A204.1 (cell line): ENCODE measurements around the gene KLK1.
"Not testable (repeated sequence)": the region's sequence is repeated elsewhere in the genome, so short reads cannot be mapped to it uniquely, and the experiment has no call there.

Experiments
- FAIRE-seq: peaks from 2 replicates; lab custom pipeline; 2012; peaks lifted over from hg19 to GRCh38; lab: Jason Lieb, UNC

Gene KLK1

GRCh38 chr19:50814883-50815282 lies 8.7 kb downstream of the KLK1 start:
- no peak for FAIRE-seq

GRCh38 chr19:50812474-50812873 lies 11.1 kb downstream of the KLK1 start:
- no peak for FAIRE-seq

GRCh38 chr19:50811622-50812238 lies 11.9 kb downstream of the KLK1 start:
- not testable (repeated sequence) for FAIRE-seq

DNA sequence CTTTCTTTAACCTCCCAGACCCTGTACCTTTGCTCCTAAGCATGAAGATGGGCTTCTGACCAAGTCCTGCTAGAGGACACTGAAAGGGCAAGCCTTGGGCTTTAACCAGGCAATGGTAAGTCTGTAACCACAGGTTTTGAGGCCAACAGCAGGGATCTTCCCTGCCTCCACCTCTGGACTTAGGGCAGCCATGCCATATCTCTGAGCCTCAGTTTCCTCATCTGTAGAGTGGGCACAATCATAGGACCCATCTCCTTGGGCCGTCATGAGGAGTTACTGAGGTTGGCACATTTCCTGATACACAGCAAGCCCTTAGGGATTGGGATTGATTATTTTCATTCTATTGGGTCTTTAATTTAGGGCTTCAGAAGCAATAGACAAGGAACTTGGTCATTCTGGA lies 14.7 kb downstream of the KLK1 start:
- no peak for FAIRE-seq

DNA sequence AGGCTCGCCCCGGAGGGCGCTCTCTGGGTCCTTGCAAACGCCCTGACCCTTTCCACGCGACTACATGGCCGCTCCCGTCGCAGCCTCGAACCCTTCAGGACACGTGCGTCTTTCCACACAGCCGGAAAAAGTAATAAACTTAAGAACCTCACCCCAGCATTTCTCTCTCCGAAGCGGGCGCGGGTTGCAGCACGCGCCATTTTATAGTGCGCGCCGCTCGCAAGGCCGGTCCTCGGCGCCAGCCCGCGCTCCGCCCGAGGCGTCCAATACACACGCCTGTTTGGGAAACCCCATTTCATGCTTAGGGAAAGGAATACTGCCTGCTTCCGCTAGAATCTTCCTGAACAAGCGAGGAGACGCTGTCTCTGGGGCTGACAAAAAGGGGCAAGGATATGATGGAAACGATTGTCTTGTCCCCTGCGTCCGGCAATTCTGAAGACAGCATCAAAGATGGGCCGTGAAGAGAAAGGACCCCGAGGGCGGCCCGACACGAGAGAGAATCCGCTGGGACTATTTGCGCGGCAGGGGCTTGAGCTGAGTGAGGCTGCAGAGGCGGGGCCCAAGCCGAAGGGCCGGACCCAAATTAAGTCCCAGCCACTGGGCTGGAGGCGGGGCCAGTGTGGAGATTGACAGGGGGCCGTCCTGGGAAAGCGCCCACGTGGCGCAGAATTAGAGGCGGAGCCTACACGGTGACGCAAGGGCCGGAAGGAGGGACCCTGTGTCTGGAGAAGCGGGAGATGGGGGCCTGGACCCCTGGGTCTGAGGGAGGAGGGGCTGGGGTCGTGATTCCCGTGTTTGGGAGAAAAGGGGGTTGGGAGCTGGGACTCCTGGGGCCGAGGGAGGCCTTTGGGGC lies 18.9 kb downstream of the KLK1 start:
- FAIRE-seq, result peak; percentile 95

GRCh38 chr19:50803633-50804419 lies 19.8 kb downstream of the KLK1 start:
- no peak for FAIRE-seq

GRCh38 chr19:50801107-50801506 lies 22.5 kb downstream of the KLK1 start:
- FAIRE-seq, result no peak

- no peak for FAIRE-seq
Measured at GRCh38 chr19:50799547-50799851, 24.1 kb downstream of the KLK1 start.

- FAIRE-seq, result no peak
Measured at GRCh38 chr19:50798659-50799546, 24.7 kb downstream of the KLK1 start.

DNA sequence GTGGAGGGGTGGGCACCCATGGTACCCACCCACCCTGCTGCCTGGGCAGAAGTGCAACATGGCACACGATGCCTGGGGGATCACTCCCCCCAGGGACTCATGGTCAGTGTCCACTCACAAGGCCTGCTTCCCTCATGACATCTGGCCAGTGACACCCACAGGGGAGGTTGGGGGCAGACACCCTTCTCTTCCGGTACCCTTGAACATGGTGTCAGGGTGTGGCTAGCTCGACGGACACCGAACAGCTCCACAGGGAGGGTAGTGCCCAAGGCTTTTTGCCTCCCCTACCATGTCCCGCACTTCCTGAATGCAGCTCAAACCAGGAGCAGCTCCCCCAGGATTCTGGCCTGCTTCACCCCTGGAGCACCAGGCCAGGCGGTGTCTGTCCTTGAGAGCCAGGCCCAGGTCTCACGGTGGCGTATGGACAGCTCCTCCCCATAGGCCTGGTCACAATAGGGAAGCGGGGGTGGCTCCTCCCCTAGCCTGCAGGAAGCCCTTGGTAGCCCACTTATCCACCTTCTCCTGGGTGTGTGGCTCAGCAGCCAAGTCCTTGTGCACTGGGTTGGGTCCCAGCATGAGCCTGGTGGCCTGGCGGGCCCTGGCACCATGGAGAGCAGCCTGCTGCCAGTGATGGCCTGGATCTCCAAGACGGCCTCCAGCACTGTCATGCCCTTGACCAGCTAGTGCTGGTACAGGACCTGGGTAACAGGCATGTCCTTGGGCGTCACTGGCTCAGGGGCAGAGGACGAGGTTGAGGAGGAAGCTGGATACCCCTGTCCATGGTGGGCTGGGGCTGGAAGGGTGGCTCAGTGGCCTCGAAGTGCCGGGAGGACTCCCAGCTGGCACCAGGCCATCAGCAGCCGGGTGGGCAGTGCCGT lies 25.6 kb downstream of the KLK1 start:
- no peak for FAIRE-seq

DNA sequence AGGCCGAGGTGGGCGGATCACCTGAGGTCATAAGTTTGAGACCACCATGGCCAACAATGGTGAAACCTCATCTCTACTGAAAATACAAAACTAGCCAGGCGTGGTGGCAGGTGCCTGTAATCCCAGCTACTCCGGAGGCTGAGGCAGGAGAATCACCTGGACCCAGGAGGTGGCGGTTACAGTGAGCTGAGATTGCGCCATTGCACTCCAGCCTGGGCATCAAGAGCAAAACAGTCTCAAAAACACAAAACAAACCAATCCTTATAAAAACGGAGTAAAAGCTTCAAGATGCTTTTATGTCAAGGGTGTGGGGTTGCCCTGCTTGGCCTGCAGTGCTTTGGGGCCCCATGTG lies 26.2 kb downstream of the KLK1 start:
- FAIRE-seq, result no peak

GRCh38 chr19:50796634-50797428 lies 26.8 kb downstream of the KLK1 start:
- FAIRE-seq, result no peak

DNA sequence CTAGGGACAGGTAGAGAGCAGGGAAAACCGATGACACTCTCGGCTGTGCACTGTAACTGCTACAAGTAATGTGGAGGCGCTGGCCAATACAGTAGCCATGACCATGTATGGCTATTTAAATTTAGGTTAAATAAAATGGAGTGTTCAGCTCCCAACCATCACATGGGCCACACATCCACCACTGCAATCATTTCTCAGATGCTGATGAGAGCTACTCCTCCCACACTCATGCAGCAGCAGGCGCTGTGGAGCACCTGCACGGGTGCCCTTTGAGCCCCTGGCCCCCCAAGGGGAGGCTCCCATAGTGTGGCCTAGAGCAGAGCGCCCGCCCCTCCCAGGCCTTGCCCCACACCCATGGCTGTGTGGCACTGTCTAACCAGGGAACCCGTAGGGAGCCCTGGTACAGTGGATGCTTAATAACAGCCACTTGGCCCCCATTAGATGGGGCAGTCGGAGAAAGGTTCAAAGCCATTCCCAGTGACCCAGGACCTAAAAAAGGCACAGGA lies 27.4 kb downstream of the KLK1 start:
- FAIRE-seq, result no peak

- FAIRE-seq, result no peak
Measured at GRCh38 chr19:50795664-50796073, 27.9 kb downstream of the KLK1 start.

- FAIRE-seq, result no peak
Measured at GRCh38 chr19:50794876-50795663, 28.5 kb downstream of the KLK1 start.

- no peak for FAIRE-seq
Measured at GRCh38 chr19:50794074-50794875, 29.3 kb downstream of the KLK1 start.

DNA sequence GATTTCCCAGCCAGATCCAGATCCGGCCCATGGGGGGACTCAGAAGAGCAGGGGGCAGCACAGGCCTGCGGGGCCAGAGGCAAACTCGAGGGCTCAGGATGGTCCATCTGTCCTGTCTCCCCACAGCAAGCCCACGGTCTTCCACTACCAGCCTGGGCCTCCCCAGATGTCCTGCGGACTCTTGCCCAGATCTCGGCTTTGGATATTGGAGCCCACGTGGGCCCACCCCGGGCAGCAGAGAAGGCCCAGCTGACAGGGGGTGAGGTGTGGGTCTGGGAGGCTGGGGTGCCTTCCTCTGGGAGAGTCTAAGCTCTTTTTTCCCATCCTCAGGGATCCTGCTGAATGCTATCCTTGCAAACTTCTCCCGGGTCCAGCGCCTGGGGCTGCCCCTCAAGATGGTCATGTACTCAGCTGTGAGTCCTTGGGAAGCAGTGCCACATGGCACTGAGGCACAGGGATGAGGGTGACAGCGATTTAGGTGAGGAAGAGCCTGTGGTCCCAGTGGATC lies 30.0 kb downstream of the KLK1 start:
- FAIRE-seq, result no peak
